ENCODE data around the gene TMEM119. TPM values are rescaled to one million over a fixed set of nuclear protein-coding genes. Genes with fewer than 3 reads are reported as not detected.

TMEM119 gene
- total and polyA plus RNA-seq, 12 donors = 3.1 to 14.8 (median 6.6) TPM

DNA sequence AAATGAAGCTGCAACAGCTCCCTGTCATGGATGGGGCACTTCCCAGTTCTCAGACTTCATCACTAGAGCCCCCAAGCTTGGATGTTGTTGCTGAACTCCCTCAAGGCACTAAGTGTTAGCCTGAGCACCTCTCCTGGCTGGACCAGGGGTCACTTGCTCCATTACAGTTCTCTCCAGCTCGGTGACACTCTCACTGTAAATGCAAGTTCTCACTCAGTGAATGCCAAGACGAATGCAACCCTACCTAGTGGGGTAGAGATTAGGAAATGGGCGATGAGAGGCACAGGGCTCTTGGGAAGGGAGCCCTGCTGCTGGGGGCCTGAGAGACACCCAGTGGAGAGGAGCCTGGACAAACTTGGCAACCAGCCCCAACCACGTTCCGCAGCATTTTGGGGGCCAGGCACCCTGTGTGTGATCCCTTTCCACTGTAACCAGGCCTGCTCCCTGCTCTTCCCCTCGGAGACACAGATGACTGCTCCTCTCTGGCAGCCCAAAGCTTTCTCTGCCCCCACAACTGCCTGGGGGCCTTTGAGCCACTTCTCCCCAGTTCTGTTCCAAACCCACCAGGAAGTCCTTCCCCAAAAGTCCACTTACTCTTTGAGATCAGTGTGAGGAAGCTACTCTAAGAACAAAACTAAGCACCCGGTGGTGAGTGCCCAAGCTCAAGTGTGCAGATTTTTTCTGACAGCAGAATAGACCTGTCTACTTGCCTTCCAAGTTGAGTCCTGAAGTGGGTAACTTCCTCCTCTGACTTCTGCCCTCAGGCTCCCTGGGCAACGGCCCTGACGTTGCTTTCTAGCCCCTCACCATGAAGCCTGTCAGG is 43.8 kb upstream of the TMEM119 start:
- intact Hi-C loops (cut with DNase I) = no loop called here

DNA sequence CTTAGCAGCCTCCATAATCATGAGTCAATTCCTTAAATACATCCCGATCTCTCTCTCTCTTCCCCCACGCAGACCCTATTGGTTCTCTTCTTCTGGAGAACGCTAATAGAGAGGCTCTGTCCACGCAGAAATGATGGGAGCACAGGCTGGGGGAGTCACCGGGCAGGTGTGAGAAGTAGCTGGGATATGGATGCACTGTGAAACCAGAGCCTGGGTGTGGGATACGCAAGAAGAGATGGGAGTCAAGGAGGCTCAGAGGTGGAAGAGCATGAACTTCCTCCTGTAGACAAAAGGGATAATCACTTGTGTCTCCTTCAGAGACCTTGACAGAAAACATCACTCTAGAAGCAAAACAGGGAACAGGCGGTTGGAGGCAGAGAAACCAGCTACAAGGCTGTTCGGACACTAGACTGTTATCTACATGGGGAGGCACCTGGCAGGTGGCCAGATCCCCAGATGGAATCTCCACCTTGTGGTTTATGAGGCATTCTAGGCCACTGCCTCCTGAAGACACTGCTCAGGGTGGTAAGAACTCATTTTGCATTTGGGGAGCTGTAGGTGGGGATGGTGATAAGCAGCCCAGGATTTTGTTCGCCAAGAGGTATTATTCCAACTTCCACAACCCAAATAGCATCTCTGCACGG is 43.0 kb upstream of the TMEM119 start:
- Histone ChIP-seq H3K4me3 (no peak overlapping the region), H3K36me3 (replicated peaks in 1 of 2) (peaks cover 0 to 4% of the 10 kb centered on the region in 2 donors), H3K9me3 (replicated peaks in 1 of 3) (no peaks in the 10 kb centered on the region), H3K27ac (no peak overlapping the region), H3K4me1 (replicated peaks in 1 of 2) (peaks cover 22 to 59% of the 10 kb centered on the region in 2 donors), H3K27me3 (no peaks in the 10 kb centered on the region)
- TF ChIP-seq, protein P1, sequence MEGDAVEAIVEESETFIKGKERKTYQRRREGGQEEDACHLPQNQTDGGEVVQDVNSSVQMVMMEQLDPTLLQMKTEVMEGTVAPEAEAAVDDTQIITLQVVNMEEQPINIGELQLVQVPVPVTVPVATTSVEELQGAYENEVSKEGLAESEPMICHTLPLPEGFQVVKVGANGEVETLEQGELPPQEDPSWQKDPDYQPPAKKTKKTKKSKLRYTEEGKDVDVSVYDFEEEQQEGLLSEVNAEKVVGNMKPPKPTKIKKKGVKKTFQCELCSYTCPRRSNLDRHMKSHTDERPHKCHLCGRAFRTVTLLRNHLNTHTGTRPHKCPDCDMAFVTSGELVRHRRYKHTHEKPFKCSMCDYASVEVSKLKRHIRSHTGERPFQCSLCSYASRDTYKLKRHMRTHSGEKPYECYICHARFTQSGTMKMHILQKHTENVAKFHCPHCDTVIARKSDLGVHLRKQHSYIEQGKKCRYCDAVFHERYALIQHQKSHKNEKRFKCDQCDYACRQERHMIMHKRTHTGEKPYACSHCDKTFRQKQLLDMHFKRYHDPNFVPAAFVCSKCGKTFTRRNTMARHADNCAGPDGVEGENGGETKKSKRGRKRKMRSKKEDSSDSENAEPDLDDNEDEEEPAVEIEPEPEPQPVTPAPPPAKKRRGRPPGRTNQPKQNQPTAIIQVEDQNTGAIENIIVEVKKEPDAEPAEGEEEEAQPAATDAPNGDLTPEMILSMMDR (IDR thresholded peaks at IDR 0.05) = no peak
- no peak for TF ChIP-seq POLR2A (IDR thresholded peaks at IDR 0.05)
- intact Hi-C loops (cut with DNase I) = no loop called here
- WGBS, 4 donors = 66 to 83% (median 76%) methylated on average over 10 of the region's 10 CpGs
- DNase-seq = peak in 4 of 7 donors; percentile 51 to 67 (median 54)

More for the DNA sequence above, 43.8 kb upstream of the TMEM119 start:
- Histone ChIP-seq H3K27ac (peak overlapping the region in 1 of 5 donors; percentile 31), H3K4me3 (no peak overlapping the region), H3K27me3 (no peaks in the 10 kb centered on the region), H3K4me1 (replicated peaks in 1 of 2) (peaks cover 29 to 67% of the 10 kb centered on the region in 2 donors), H3K36me3 (replicated peaks in 1 of 2) (peaks cover 0 to 4% of the 10 kb centered on the region in 2 donors), H3K9me3 (replicated peaks in 1 of 3) (no peaks in the 10 kb centered on the region)
- DNase-seq = no peak
- TF ChIP-seq, protein P1 (IDR thresholded peaks at IDR 0.05) = no peak
- no peak for TF ChIP-seq POLR2A (IDR thresholded peaks at IDR 0.05)
- 72 to 79% (median 75%) methylated on average over 5 to 9 of the region's 9 CpGs for WGBS, 4 donors

DNA sequence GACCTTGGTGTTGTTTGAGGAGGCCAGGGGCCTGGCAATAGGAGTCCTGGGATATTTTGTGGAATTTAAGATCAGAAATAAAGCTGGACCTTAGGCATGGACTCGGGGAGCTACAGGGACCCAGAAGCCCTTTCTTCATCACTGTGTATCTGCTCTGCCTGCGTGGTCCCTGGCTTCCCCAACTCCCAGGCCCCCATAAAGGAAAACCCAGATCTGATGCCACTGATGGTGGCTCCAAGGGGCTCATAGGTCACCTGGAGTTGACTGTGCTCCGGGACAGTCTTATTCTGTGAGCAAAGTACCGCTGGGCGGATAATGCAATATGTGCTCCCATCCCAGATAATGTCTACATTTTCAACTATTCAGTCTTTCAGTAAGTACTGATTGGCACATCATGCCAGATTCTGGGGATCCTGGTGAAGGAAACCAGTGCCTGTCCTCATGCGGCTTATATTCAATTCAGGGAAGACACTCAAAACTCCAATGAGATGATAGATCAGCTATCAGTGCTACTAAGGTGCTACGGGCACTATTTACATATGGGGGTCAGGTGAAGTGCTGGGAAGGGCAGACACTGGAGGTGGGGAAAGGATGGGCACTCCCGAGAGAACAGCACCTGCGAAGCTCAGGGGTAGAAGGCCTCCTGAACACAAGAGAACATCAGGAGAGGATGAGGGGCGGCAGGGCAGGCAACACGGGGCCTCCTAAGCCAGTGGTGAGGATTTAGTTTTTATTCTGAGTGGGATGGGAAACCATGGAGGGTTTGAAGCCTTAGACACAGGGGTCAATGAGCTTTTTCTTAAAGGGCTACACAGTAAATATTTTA is 41.3 kb upstream of the TMEM119 start:
- Histone ChIP-seq H3K27ac (no peak overlapping the region), H3K27me3 (no peaks in the 10 kb centered on the region), H3K4me3 (no peak overlapping the region), H3K9me3 (replicated peaks in 1 of 3) (no peaks in the 10 kb centered on the region), H3K36me3 (replicated peaks in 1 of 2) (no peaks in the 10 kb centered on the region), H3K4me1 (replicated peaks in 1 of 2) (peaks cover 10 to 46% of the 10 kb centered on the region in 2 donors)
- no peak for TF ChIP-seq POLR2A (IDR thresholded peaks at IDR 0.05)
- TF ChIP-seq, protein P1 (IDR thresholded peaks at IDR 0.05) = no peak
- peak in 1 of 7 donors; percentile 43 for DNase-seq
- intact Hi-C loops (cut with DNase I) = no loop called here
- 92 to 94% (median 93%) methylated on average over 9 to 11 of the region's 11 CpGs for WGBS, 4 donors

Measured in adrenal gland (tissue), 12 donors.